Measurements from ENCODE around the gene RAB6B.
"Not testable (repeated sequence)": the region's sequence is repeated elsewhere in the genome, so short reads cannot be mapped to it uniquely, and the experiment has no call there.

Gene RAB6B

GRCh38 chr3:133781570-133781969 lies 114.1 kb downstream of the RAB6B start:
- no peak for DNase-seq (ENCODE audit: low read depth)
- H3K4me3 ChIP-seq (ENCODE audit: control insufficient read depth, low read depth, low read length) = no peak overlapping the region
- no peak for TF ChIP-seq CTCF (IDR thresholded peaks at IDR 0.05; ENCODE audit: control insufficient read depth, insufficient read depth, low read depth, low read length, missing control alignments)

GRCh38 chr3:133780756-133781155 lies 114.9 kb downstream of the RAB6B start:
- H3K4me3 ChIP-seq (ENCODE audit: control insufficient read depth, low read depth, low read length); DNase-seq (ENCODE audit: low read depth): not testable (repeated sequence)

- DNase-seq (ENCODE audit: low read depth) = no peak
- no peak overlapping the region for H3K4me3 ChIP-seq (ENCODE audit: control insufficient read depth, low read depth, low read length)
- no peak for TF ChIP-seq CTCF (IDR thresholded peaks at IDR 0.05; ENCODE audit: control insufficient read depth, insufficient read depth, low read depth, low read length, missing control alignments)
Observed at GRCh38 chr3:133779626-133780203, 116.0 kb downstream of the RAB6B start.

- TF ChIP-seq CTCF (IDR thresholded peaks at IDR 0.05; ENCODE audit: control insufficient read depth, insufficient read depth, low read depth, low read length, missing control alignments) = no peak
- H3K4me3 ChIP-seq (ENCODE audit: control insufficient read depth, low read depth, low read length) = no peak overlapping the region
- DNase-seq (ENCODE audit: low read depth) = no peak
Observed at GRCh38 chr3:133777807-133778568, 117.7 kb downstream of the RAB6B start.

DNA sequence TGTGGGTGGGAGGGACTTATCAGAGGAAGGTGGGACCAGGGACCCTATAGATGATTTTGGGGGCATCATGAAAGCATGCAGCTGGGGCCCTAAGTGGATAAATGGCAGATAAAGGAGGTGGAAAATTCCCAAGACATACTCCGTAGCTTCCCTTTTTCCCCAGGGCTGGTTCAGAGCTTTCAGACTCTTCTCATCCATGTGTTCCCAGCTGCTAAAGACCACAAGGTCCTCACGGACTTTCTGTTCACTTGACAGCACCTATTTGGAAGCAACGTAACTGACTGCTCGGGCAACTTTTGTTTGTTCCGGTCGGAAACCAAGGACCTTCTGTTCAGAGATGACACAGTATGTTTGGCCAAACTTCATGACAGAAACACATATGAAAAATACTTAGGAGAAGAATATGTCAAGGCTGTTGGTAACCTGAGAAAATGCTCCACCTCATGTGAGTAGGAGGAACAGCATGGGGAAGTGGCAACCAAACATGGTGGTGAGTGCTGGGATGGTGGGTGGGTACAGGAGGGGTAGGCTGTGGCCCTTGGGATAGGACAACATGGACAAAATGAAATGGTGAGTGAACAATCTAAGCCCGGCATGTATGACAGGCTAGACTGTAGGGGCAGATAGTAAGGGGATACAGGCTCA lies 118.8 kb downstream of the RAB6B start:
- H3K4me3 ChIP-seq (ENCODE audit: control insufficient read depth, low read depth, low read length) = no peak overlapping the region
- TF ChIP-seq CTCF (IDR thresholded peaks at IDR 0.05; ENCODE audit: control insufficient read depth, insufficient read depth, low read depth, low read length, missing control alignments) = no peak
- no peak for DNase-seq (ENCODE audit: low read depth)

GRCh38 chr3:133775835-133776234 lies 119.8 kb downstream of the RAB6B start:
- no peak for TF ChIP-seq CTCF (IDR thresholded peaks at IDR 0.05; ENCODE audit: control insufficient read depth, insufficient read depth, low read depth, low read length, missing control alignments)
- no peak for DNase-seq (ENCODE audit: low read depth)

DNA sequence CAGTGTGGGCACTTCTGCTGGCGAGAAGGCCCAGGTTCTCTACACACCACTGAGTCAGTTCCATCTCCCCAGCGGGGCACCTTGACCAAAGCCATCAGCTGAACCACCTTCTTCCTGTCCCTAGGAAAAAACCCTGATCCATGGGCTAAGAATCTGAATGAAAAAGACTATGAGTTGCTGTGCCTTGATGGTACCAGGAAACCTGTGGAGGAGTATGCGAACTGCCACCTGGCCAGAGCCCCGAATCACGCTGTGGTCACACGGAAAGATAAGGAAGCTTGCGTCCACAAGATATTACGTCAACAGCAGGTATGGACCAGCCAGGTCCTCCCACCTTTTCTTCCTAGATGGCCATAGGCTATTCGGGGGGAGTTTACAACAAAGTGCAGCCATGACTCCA lies 120.4 kb downstream of the RAB6B start:
- DNase-seq (ENCODE audit: low read depth) = no peak
- TF ChIP-seq CTCF (IDR thresholded peaks at IDR 0.05; ENCODE audit: control insufficient read depth, insufficient read depth, low read depth, low read length, missing control alignments) = no peak
- no peak overlapping the region for H3K4me3 ChIP-seq (ENCODE audit: control insufficient read depth, low read depth, low read length)

More at GRCh38 chr3:133775835-133776234, 119.8 kb downstream of the RAB6B start:
- H3K4me3 ChIP-seq (ENCODE audit: control insufficient read depth, low read depth, low read length) = no peak overlapping the region

Data from AG09309 (cell line).